Coronary artery (tissue), 2 donors: ENCODE measurements around the gene CUX1.
"Not testable (repeated sequence)": the region's sequence is repeated elsewhere in the genome, so short reads cannot be mapped to it uniquely, and the experiment has no call there.

ENCODE experiments used
- DNase-seq: peaks from one replicate; pipeline ENCODE4 v3.0.0-alpha.2; 2017; ENCODE audit warnings: low spot score
- H3K27ac ChIP-seq, 2 donors: fragments of 200-600 bp; sonication (generic); one replicate each; pipeline ENCODE4 v1.5.1; 2016 to 2019
- H3K4me3 ChIP-seq: fragments of 200-600 bp; sonication (generic); 2 replicates; pipeline ENCODE4 v1.5.1; 2016; ENCODE audit warnings: mild to moderate bottlenecking, moderate library complexity
- CTCF ChIP-seq: fragments of 200-600 bp; sonication (generic); IDR thresholded peaks from one replicate; pipeline ENCODE4 v1.5.1; 2019; ENCODE audit warnings: antibody characterized with exemption

Gene CUX1

GRCh38 chr7:102021841-102022618, 204.6 kb downstream of the CUX1 start:
- no peak for TF ChIP-seq CTCF
- DNase-seq = no peak
- H3K4me3 ChIP-seq = no peak overlapping the region

GRCh38 chr7:102024005-102024768, 206.8 kb downstream of the CUX1 start:
- H3K27ac ChIP-seq = no peak overlapping the region
- no peak overlapping the region for H3K4me3 ChIP-seq
- DNase-seq = no peak
- no peak for TF ChIP-seq CTCF

More at GRCh38 chr7:102021841-102022618, 204.6 kb downstream of the CUX1 start:
- no peak overlapping the region for H3K27ac ChIP-seq

GRCh38 chr7:102024769-102025391, 207.5 kb downstream of the CUX1 start:
- Histone ChIP-seq H3K4me3 (no peak overlapping the region), H3K27ac (no peak overlapping the region)
- TF ChIP-seq CTCF = no peak
- DNase-seq = no peak

GRCh38 chr7:102025777-102026176, 208.4 kb downstream of the CUX1 start:
- not testable (repeated sequence) for H3K4me3 ChIP-seq, DNase-seq, H3K27ac ChIP-seq

- no peak overlapping the region for H3K4me3 ChIP-seq
- H3K27ac ChIP-seq = no peak overlapping the region
- no peak for DNase-seq
- no peak for TF ChIP-seq CTCF
Observed at GRCh38 chr7:102028206-102028826, 210.9 kb downstream of the CUX1 start.

- TF ChIP-seq CTCF = no peak
- DNase-seq = no peak
- no peak overlapping the region for H3K4me3 ChIP-seq
- no peak overlapping the region for H3K27ac ChIP-seq
Observed at GRCh38 chr7:102029616-102030015, 212.2 kb downstream of the CUX1 start.

- Histone ChIP-seq H3K4me3 (no peak overlapping the region), H3K27ac (no peak overlapping the region)
- TF ChIP-seq CTCF = no peak
- no peak for DNase-seq
Observed at GRCh38 chr7:102030696-102031095, 213.3 kb downstream of the CUX1 start.
